ENCODE results near the gene INPP5F. TPM values are rescaled to one million over a fixed set of nuclear protein-coding genes. Genes with fewer than 3 reads are reported as not detected.
"Not testable (repeated sequence)": the region's sequence is repeated elsewhere in the genome, so short reads cannot be mapped to it uniquely, and the experiment has no call there.

Gene INPP5F
- polyA plus RNA-seq, 5 donors = 31.6 to 50.5 (median 40.6) TPM

GRCh38 chr10:119773041-119773440, 47.2 kb downstream of the INPP5F start:
- DNase-seq = not testable (repeated sequence)

GRCh38 chr10:119775529-119775928, 49.7 kb downstream of the INPP5F start:
- DNase-seq = no peak

GRCh38 chr10:119776536-119776935, 50.7 kb downstream of the INPP5F start:
- DNase-seq = no peak

DNA sequence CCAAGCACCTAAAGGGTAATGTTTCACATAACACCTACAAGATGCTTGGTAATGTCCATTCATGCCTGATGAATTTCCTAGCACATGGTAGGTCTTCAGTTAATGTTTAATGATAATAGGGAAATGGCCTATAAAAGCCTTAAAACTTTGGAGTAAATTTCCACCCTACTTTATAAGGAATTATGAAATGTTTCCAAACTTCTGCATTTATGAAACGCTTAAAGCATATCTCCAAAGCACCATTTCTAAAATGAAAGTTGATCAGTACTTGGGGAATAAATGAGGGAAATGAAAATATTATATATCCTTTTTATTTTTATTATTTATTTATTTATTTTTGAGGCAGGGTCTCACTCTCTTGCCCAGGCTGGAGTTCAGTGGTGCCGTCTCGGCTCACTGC, 51.8 kb downstream of the INPP5F start:
- DNase-seq = no peak

DNA sequence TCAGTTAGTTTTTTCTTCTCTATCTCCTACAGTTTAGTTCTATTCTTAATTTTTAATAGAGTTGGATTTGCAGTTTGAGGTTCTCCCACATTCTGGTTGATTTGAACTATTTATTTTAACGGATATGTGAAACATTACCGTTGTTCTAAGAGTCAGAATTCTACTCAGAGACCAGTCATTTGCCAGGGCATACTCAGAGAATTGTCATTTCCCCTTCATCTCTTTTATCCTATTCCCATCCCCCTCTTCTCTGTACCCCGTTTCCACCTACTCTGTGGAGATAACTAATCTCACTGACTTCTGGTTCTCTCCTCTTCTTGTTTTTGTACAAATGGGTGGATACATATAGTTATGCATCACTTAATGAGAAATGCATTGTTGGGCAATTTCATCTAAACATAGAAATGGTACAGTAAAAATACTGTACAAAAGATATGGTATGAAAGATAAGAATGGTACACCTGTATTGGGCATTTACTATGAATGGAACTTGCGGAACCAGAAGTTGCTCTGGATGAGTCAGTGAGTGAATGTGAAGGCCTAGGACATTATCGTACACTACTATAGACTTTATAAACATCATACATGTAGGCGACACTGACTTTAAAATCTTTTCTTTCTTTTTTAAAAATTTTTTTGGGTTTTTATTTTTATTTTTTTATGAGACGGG, 53.1 kb downstream of the INPP5F start:
- no peak for DNase-seq

- DNase-seq = no peak
These were observed 55.1 kb downstream of the INPP5F start for GRCh38 chr10:119780879-119781480.

- DNase-seq = no peak
These were observed 55.6 kb downstream of the INPP5F start for GRCh38 chr10:119781498-119781897.

DNA sequence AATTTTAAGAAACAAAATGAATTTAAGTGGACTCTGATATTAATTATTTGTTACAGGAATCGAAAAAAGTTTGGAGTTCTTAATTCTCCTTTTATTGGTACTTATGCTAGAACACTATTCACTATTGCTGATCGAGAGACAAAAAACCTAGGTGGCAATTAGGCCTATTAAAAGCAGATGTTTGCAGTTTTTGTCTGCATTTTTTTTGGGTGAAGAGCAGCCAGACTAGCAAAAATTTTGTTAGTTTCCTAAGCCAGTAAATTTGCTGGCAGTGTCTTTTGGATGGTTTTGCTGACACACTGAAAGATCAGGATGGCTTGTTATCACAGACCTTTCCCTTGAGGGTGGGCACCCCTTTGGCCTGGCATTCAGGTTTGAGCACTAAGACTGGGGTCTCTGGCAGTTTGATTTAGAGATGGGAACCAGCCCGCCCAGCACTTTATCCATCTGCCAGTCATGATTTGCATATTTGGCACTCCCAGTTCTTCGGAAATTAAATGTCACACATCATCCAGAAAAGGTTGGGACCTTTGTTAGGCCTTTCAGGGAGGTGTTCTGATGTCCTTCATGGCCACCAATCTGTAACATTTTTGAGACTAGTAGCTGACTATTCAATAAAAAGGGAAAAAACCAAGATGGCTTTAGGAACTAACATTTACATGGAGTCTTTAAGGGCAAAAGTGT, 57.3 kb downstream of the INPP5F start:
- no peak for DNase-seq

DNA sequence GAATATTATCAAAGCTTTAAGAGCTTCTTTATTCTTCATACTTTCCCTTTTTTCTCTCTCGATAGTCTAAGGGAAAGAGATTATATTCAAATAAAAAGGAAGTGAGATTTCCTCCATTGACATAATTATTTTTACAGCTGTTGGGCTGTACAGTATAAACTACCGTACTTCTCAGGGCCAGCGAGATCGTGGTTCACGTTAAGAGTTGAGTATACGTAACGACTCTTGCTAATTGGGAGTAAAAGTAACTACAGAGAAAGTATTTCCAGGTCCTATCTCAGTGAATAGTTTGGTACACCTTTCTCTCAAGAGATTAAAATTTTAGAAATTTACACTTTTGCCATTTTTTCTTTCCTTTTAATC, 57.8 kb downstream of the INPP5F start:
- no peak for DNase-seq

- no peak for DNase-seq
These were observed 58.7 kb downstream of the INPP5F start for GRCh38 chr10:119784340-119785067.

DNA sequence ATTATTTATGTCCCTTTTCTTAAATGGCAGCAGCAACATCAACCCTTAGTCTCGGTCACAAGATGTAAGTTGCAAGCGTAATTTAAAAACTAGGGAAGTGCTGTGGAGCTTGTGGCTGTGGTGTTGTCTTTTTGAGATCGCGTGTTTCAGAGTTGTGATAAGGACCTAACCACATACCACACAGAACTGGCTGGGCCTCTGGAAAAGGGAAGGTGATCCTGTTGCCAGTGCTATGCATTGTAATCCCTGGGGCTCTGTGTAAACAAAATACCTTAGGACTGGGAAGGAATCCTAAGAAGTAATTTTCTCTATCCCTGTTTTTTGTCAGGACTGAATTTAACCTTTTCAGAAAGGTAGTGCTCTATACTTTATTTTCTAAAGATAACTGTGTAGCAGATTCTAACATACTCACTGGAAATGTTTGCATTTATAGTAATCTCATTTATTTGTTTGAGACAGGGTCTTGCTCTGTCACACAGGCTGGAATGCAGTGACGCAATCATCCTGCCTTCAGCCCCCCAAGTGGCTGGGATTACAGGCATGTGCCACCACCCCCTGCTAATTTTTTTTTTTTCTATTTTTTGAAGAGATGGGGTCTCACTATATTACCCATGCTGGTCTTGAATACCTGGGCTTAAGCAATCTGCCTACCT, 60.4 kb downstream of the INPP5F start:
- DNase-seq = no peak

DNA sequence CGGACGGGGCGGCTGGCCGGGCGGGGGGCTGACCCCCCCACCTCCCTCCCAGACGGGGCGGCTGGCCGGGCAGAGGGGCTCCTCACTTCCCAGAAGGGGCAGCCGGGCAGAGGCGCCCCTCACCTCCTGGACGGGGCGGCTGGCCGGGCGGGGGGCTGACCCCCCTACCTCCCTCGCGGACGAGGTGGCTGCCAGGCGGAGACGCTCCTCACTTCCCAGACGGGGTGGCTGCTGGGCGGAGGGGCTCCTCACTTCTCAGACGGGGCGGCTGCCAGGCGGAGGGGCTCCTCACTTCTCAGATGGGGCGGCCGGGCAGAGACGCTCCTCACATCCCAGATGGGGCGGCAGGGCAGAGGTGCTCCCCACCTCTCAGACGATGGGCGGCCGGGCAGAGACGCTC, 69.3 kb downstream of the INPP5F start:
- DNase-seq = not testable (repeated sequence)

DNA sequence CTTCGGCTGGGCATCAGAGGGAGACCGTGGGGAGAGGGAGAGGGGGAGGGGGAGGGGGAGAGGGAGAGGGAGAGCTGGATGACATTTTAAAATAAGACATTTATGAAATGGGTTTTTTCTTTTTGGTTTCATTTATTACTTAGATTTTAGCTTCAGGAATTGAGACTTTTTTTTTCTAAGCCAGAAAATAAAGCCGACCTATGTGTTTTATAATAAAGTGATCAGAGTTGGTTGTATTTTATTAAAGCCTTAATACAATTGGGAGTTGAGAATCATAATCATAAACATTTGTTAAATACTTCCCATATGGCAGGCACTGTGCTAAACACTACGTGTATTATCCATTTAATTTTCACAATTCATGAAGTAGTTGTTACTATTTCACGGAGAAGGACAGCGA, 70.2 kb downstream of the INPP5F start:
- DNase-seq = no peak

DNA sequence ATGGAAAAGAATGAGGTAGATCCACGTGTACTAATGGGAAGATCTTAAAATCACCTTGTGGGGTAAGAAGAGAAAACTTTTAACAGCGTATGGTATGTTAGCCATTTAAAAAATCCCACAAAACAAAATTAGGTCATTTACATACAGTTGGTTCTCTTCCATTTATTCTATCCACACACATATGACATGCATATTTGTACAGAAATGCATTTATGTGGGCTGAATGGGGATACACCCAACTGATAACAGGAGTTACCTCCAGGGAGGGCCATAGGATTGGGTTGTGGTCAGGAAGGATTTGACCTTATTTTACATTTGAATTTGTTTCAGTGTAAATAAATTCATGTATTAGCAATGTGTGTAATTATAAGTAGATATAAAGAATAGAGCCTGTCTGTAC, 75.3 kb downstream of the INPP5F start:
- DNase-seq = no peak

- no peak for DNase-seq
These were observed 76.2 kb downstream of the INPP5F start for GRCh38 chr10:119801998-119802538.

DNA sequence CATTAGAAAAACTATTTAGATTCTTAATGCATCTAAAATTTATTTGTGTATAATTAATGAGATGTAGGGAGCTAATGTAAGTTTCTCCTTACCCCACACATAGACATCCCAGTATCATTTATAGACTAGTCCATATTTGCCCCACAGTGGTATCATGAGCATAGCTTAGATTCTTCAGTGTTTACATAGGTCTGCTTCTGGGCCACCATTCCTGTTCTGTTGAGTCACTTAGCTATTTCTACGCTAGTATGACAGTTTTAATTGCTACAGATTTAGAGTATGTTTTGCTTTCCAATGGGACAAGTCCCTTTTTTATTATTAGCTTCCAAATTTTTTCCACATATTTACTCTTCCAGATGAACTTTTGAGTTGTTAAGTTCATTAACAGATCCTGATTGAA, 77.4 kb downstream of the INPP5F start:
- DNase-seq = no peak

DNA sequence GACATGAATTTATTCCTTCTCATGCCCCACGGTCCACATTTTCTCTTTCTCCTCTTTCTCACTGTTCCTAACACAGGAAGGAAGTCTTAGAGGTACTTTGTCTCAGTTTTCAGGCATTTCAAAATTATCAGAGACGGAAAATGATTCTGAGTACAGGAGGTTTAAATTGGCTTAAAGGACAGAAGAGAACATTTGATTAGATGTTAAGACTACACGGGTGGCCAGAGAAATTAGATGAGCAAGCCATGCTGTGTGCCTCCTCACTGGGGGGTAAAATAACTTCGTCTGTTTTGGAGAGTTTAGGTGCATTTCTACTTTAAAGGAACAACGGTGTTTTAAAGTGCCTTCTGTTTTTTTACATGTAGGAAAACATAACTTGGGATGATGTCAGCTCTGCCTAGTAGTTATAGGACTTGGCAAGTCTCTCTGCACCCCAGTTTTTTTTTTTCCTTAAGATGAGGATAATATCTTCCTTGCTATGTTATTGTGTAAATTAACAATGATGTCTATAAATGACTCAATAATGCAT, 79.9 kb downstream of the INPP5F start:
- DNase-seq = no peak

DNA sequence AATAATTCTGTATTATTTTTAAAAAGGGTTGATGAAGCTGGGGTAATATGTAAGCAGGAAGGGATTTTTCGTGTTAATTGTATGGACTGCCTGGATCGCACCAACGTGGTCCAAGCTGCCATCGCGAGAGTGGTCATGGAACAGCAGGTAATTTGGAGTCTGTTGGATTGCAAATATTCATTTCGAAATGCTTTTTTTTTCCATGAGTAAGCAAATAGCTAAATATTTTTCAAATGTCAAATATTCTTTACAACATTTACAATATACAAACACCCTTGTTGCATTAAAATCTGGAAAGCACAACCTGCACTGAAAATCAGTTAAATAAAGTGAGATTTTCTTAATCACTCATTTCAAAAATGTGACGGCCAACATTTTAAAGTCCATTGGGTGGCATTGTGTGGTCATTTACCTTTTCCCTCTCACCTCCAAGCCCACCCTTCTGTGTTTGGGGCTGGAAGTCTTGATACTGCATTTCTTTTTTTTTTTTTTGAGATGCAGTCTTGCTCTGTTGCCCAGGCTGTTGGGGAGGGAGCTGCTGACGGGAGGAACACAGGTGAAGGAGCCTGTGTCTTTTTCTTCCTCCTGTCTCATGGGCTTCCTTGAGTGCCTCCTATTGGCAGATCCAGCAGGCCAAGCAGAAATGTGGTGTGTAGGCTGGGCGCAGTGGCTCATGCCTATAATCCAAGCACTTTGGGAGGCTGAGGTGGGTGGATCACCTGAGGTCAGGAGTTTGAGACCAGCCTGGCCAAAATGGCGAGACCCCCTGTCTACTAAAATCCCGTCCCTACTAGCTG, 80.7 kb downstream of the INPP5F start:
- no peak for DNase-seq

GRCh38 chr10:119807960-119808697, 82.3 kb downstream of the INPP5F start:
- no peak for DNase-seq

GRCh38 chr10:119811122-119811521, 85.3 kb downstream of the INPP5F start:
- no peak for DNase-seq

Data from right lung (tissue), 5 donors.